ENCODE measurements around the gene EAPP. TPM values are rescaled to one million over a fixed set of nuclear protein-coding genes. Genes with fewer than 3 reads are reported as not detected.
A peak's percentile ranks its signal among the peaks of the same experiment; 100 is the strongest.
"Not testable (repeated sequence)": the region's sequence is repeated elsewhere in the genome, so short reads cannot be mapped to it uniquely, and the experiment has no call there.

EAPP gene
- total RNA-seq, 4 donors from 2014 or later = 27.2 to 52.0 (median 45.3) TPM

GRCh38 chr14:34548472-34548981 is 9.0 kb upstream of the EAPP start:
- Histone ChIP-seq H3K36me3 (no peaks in the 10 kb centered on the region), H3K27me3 (no peaks in the 10 kb centered on the region), H3K9me3 (no peaks in the 10 kb centered on the region), H3K4me3 (no peak overlapping the region), H3K27ac (peak overlapping the region in 1 of 4 donors; percentile 42), H3K4me1 (no peaks in the 10 kb centered on the region)
- DNase-seq = peak in 1 of 3 donors; percentile 44
- no peak for TF ChIP-seq POLR2A (IDR thresholded peaks at IDR 0.05)
- no peak for TF ChIP-seq CTCF (IDR thresholded peaks at IDR 0.05)

GRCh38 chr14:34547136-34547520 is 7.6 kb upstream of the EAPP start:
- not testable (repeated sequence) for H3K4me3 ChIP-seq, H3K36me3 ChIP-seq, H3K4me1 ChIP-seq, H3K27me3 ChIP-seq, H3K27ac ChIP-seq, DNase-seq, H3K9me3 ChIP-seq

- not testable (repeated sequence) for H3K36me3 ChIP-seq, DNase-seq, H3K4me1 ChIP-seq, H3K27me3 ChIP-seq, H3K9me3 ChIP-seq, H3K27ac ChIP-seq, H3K4me3 ChIP-seq
Observed at GRCh38 chr14:34546272-34547135, 7.0 kb upstream of the EAPP start.

DNA sequence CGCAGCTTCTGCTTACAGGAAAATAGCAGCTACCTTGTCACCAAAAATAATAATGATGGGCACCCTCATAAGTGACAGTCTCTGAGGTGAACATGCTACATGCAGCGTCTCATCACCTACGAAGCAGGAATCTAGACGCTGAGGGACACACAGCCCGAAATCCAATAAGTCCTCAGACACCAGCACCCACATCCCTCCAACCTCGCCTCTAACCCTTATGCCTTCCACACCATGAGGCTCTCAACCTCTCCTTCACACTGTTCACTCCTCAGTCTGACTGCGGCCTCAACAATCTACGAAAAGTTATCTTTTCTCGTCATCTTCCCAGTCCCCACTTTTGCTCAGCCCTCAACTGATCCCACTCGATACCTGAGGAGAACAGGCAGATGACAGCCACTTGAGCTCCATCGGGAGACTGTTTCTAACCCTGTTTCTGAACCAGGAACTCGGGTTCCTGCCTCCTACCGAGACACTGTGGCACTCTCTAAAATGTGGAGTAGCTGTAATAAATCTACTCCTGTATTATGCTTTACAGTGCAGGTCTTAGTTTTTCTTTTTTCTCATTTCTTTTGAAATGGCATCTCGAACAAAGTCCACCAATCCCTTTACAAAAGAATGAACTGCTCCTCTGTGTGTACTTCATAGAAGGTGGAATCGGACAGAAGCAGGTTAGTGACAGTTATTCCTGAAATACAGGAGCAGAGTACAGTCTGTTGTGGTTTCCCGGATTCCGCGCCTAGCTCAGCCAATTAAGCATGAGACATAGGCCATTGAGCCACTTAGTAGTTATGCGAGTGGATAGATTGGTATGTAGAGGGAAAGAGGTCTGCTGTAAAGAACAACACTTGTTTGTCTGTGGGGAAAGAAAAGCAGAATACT is 919 bp upstream of the EAPP start:
- H3K27ac ChIP-seq = peak overlapping the region; percentile 85 to 94 (median 93)
- peaks cover 0 to 25% (median 6%) of the 10 kb centered on the region in 4 donors for H3K4me1 ChIP-seq
- not testable (repeated sequence) for H3K27me3 ChIP-seq, DNase-seq, H3K36me3 ChIP-seq, H3K9me3 ChIP-seq
- peak overlapping the region; percentile 62 to 91 (median 78) for H3K4me3 ChIP-seq

- no peak for DNase-seq
- H3K4me1 ChIP-seq = peaks cover 0 to 25% (median 6%) of the 10 kb centered on the region in 4 donors
- H3K27me3 ChIP-seq = no peaks in the 10 kb centered on the region
- H3K9me3 ChIP-seq = no peaks in the 10 kb centered on the region
- peak overlapping the region; percentile 62 to 91 (median 78) for H3K4me3 ChIP-seq
- TF ChIP-seq CTCF (IDR thresholded peaks at IDR 0.05) (no peak), POLR2A (IDR thresholded peaks at IDR 0.05) (no peak)
- peaks cover 0 to 21% (median 0%) of the 10 kb centered on the region in 3 donors for H3K36me3 ChIP-seq
- H3K27ac ChIP-seq = peak overlapping the region; percentile 85 to 94 (median 93)
Observed at GRCh38 chr14:34538871-34539406, 562 bp downstream of the EAPP start.

DNA sequence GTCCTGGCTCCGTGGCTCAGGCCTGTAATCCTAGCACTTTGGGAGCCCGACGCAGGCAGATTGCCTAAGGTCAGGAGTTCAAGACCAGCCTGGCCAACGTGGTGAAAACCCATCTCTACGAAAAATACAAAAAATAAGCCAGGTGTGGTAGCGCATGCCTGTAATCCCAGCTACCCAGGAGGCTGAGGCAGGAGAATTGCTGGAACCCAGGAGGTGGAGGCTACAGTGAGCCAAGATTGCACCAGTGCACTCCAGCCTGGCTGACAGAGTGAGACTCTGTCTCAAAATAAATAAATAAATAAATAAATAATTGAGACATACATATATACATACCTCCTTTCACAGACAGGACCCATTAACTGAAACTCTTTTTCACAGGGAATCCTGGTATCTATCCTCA is 1.4 kb downstream of the EAPP start:
- Histone ChIP-seq H3K27ac (peak overlapping the region in 2 of 4 donors; percentile 16 to 92), H3K4me3 (peak overlapping the region in 2 of 4 donors; percentile 69 to 91), H3K4me1 (peaks cover 0 to 25% (median 6%) of the 10 kb centered on the region in 4 donors), H3K36me3 (peaks cover 0 to 29% (median 0%) of the 10 kb centered on the region in 3 donors)
- not testable (repeated sequence) for DNase-seq, H3K9me3 ChIP-seq, H3K27me3 ChIP-seq

GRCh38 chr14:34537677-34538009 is 1.9 kb downstream of the EAPP start:
- Histone ChIP-seq H3K4me3 (peak overlapping the region in 2 of 4 donors; percentile 69 to 91), H3K9me3 (no peaks in the 10 kb centered on the region), H3K4me1 (peaks cover 0 to 25% (median 6%) of the 10 kb centered on the region in 4 donors), H3K27me3 (no peaks in the 10 kb centered on the region), H3K36me3 (peaks cover 0 to 34% (median 0%) of the 10 kb centered on the region in 3 donors), H3K27ac (peak overlapping the region in 1 of 4 donors; percentile 16)
- no peak for DNase-seq
- TF ChIP-seq CTCF (IDR thresholded peaks at IDR 0.05) (no peak), POLR2A (IDR thresholded peaks at IDR 0.05) (no peak)
